ENCODE results near the gene MYO1E. TPM values are rescaled to one million over a fixed set of nuclear protein-coding genes. Genes with fewer than 3 reads are reported as not detected.

The MYO1E gene
- total and polyA plus RNA-seq, 4 donors, result 20.9 to 84.2 (median 52.4) TPM

- 92 to 95% methylated on average over 2 of the region's 2 CpGs for WGBS, 2 donors
- Histone ChIP-seq H3K4me1 (ENCODE audit: control insufficient read depth in 5 of 5, insufficient read depth in 5 of 5, low read length in 5 of 5) (no peaks in the 10 kb centered on the region), H3K9ac (ENCODE audit: insufficient read depth in 1 of 2, low read length in 2 of 2) (no peak overlapping the region), H3K9me3 (ENCODE audit: control insufficient read depth in 4 of 4, insufficient read depth in 3 of 4, low read length in 3 of 4) (no peaks in the 10 kb centered on the region), H3K27ac (ENCODE audit: low read depth in 1 of 2, low read length in 1 of 2) (no peak overlapping the region), H3K36me3 (ENCODE audit: control insufficient read depth in 4 of 4, insufficient read depth in 4 of 4, low read length in 4 of 4) (peaks cover 0 to 8% (median 2%) of the 10 kb centered on the region in 4 donors), H3K4me3 (no peak overlapping the region), H3K27me3 (ENCODE audit: control insufficient read depth in 3 of 3, insufficient read depth in 3 of 3, low read length in 2 of 3) (no peaks in the 10 kb centered on the region)
- ATAC-seq (ENCODE audit: insufficient read depth, low FRiP score) (no peak), DNase-seq (no peak)
- TF ChIP-seq CTCF (IDR thresholded peaks at IDR 0.05; ENCODE audit: control extremely low read depth, extremely low read depth), result no peak
Observed at GRCh38 chr15:59124261-59124660, 248.4 kb downstream of the MYO1E start.

GRCh38 chr15:59120937-59121336 lies 251.7 kb downstream of the MYO1E start:
- Histone ChIP-seq H3K27me3 (ENCODE audit: control insufficient read depth in 3 of 3, insufficient read depth in 3 of 3, low read length in 2 of 3) (no peaks in the 10 kb centered on the region), H3K9ac (ENCODE audit: insufficient read depth in 1 of 2, low read length in 2 of 2) (no peak overlapping the region), H3K36me3 (ENCODE audit: control insufficient read depth in 4 of 4, insufficient read depth in 4 of 4, low read length in 4 of 4) (peaks cover 0 to 21% (median 9%) of the 10 kb centered on the region in 4 donors), H3K27ac (ENCODE audit: low read depth in 1 of 2, low read length in 1 of 2) (no peak overlapping the region), H3K4me1 (ENCODE audit: control insufficient read depth in 5 of 5, insufficient read depth in 5 of 5, low read length in 5 of 5) (no peaks in the 10 kb centered on the region), H3K4me3 (no peak overlapping the region), H3K9me3 (ENCODE audit: control insufficient read depth in 4 of 4, insufficient read depth in 3 of 4, low read length in 3 of 4) (no peaks in the 10 kb centered on the region)
- no peak for TF ChIP-seq CTCF (IDR thresholded peaks at IDR 0.05; ENCODE audit: control extremely low read depth, extremely low read depth)
- 95 to 96% methylated on average over 5 of the region's 5 CpGs for WGBS, 2 donors
- DNase-seq, result no peak
- no peak for ATAC-seq (ENCODE audit: insufficient read depth, low FRiP score)

GRCh38 chr15:59119625-59120024 lies 253.0 kb downstream of the MYO1E start:
- H3K36me3 ChIP-seq (ENCODE audit: control insufficient read depth in 4 of 4, insufficient read depth in 4 of 4, low read length in 4 of 4), result peaks cover 0 to 21% (median 8%) of the 10 kb centered on the region in 4 donors
- no peak for TF ChIP-seq CTCF (IDR thresholded peaks at IDR 0.05; ENCODE audit: control extremely low read depth, extremely low read depth)
- 97 to 98% methylated on average over 5 of the region's 5 CpGs for WGBS, 2 donors
- no peaks in the 10 kb centered on the region for H3K4me1 ChIP-seq (ENCODE audit: control insufficient read depth in 5 of 5, insufficient read depth in 5 of 5, low read length in 5 of 5)
- no peak overlapping the region for H3K4me3 ChIP-seq
- no peak overlapping the region for H3K27ac ChIP-seq (ENCODE audit: low read depth in 1 of 2, low read length in 1 of 2)
- H3K9ac ChIP-seq (ENCODE audit: insufficient read depth in 1 of 2, low read length in 2 of 2), result no peak overlapping the region
- ATAC-seq (ENCODE audit: insufficient read depth, low FRiP score), result no peak
- no peaks in the 10 kb centered on the region for H3K27me3 ChIP-seq (ENCODE audit: control insufficient read depth in 3 of 3, insufficient read depth in 3 of 3, low read length in 2 of 3)
- no peak for DNase-seq
- H3K9me3 ChIP-seq (ENCODE audit: control insufficient read depth in 4 of 4, insufficient read depth in 3 of 4, low read length in 3 of 4), result no peaks in the 10 kb centered on the region

- no peak for DNase-seq
- no peaks in the 10 kb centered on the region for H3K27me3 ChIP-seq (ENCODE audit: control insufficient read depth in 3 of 3, insufficient read depth in 3 of 3, low read length in 2 of 3)
- no peak for TF ChIP-seq CTCF (IDR thresholded peaks at IDR 0.05; ENCODE audit: control extremely low read depth, extremely low read depth)
- WGBS, 2 donors, result 97% methylated on average over 6 of the region's 6 CpGs
- no peaks in the 10 kb centered on the region for H3K4me1 ChIP-seq (ENCODE audit: control insufficient read depth in 5 of 5, insufficient read depth in 5 of 5, low read length in 5 of 5)
- no peak overlapping the region for H3K27ac ChIP-seq (ENCODE audit: low read depth in 1 of 2, low read length in 1 of 2)
- H3K36me3 ChIP-seq (ENCODE audit: control insufficient read depth in 4 of 4, insufficient read depth in 4 of 4, low read length in 4 of 4), result peaks cover 0 to 17% (median 8%) of the 10 kb centered on the region in 4 donors
- no peaks in the 10 kb centered on the region for H3K9me3 ChIP-seq (ENCODE audit: control insufficient read depth in 4 of 4, insufficient read depth in 3 of 4, low read length in 3 of 4)
- H3K4me3 ChIP-seq, result no peak overlapping the region
- H3K9ac ChIP-seq (ENCODE audit: insufficient read depth in 1 of 2, low read length in 2 of 2), result no peak overlapping the region
- ATAC-seq (ENCODE audit: insufficient read depth, low FRiP score), result no peak
Observed at GRCh38 chr15:59116771-59117170, 255.9 kb downstream of the MYO1E start.

All from lung (tissue), 12 donors.